GM19455 (cell line): Measurements from ENCODE around the gene MPPED1.

Experiments
- ATAC-seq: cut with Tn5 transposase; IDR thresholded peaks from one replicate; pipeline ENCODE4 v1.9.1; 2021; ENCODE audit not compliant: unreplicated experiment

MPPED1 gene

GRCh38 chr22:43392385-43392989 is 19.3 kb upstream of the MPPED1 start:
- ATAC-seq = no peak

DNA sequence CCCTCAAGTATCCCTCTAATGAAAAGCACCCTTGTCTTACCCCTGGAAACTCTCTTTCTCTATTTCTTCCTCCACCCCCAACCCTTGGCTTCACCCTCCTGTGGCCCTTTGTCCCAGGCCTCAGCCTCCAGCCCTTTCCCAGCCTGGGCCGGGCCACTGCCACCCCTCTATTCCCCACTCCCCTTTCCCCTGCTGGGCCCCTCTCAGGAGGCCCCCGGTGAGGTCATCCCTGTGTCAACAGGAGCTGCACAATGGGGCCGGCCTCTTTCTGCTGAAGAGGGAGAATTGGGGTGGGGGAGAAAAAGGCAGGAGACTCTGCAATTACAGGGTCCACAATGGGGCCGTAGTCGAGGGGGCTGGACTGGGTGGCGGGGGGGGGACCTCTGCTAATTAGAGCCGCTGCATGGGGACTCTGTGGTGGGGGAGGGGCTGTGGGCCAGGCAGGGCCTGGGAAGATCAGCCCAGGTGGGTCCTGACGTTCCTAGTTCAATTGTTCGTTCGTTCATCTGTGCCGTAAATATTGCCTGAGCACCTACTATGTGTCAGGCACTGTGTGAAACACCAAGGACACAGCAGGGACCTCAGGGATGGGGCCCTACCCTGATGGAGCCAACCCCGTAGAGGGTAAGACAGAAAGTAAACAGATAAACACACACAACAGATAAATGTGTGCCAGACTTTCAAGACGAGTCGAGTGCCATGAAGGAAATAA is 18.5 kb upstream of the MPPED1 start:
- ATAC-seq = no peak

DNA sequence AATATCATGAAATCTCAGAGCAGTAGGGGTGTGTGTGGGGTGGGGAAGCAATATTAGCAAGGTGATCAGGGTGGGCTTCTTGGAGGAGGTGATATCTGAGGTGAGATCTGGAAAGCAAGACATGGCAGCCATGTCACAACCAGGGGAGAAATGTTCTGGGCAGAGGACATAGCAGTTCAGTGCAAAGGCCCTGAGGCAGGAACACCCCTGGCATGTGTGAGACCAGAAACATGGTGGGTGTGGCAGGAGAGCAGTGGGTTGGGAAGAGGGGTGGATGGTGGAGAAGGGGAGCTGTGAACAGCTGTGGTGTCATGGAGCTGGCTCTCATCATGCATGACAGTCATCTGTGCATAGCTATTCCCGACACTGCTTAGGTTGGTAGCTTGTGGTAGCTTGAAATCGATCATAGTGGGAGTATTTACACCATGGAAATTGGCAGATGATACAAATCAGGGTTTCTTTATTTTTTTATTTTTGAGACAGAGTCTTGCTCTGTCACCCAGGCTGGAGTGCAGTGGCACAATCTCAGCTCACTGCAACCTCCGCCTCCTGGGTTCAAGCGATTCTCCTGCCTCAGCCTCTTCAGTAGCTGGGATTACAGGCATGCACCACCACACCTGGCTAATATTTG is 17.9 kb upstream of the MPPED1 start:
- no peak for ATAC-seq

DNA sequence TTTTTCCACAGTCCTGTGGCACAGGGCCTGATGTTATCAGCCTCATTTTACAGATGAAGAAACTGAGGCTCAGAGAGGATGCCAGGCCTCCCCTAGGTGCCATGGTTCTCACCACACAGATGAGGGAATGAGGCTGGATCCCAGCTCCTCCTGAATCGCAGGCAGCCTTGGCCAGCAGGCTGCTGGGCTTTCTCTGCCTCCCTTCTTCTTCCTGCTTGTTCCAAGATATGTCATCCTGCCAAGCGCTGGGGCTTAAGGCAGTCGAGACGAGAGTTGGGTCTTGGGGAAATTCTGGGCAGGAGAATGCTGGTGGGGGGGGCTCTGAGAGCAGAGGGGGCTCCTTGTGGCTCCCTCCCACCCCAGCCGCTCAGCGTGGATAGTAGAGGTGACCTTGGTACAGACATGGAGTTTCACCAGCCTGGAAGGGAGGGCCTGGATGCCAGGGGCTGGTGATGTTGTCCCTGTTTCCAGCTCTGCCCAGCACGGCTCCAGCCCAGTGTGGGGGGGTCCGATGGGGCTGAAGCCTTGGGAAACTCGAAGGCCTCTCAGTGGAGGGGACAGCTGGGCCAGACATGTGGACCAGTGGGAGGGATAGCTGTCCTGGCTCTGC is 16.6 kb upstream of the MPPED1 start:
- ATAC-seq = no peak

GRCh38 chr22:43396321-43396933 is 15.4 kb upstream of the MPPED1 start:
- ATAC-seq = no peak

DNA sequence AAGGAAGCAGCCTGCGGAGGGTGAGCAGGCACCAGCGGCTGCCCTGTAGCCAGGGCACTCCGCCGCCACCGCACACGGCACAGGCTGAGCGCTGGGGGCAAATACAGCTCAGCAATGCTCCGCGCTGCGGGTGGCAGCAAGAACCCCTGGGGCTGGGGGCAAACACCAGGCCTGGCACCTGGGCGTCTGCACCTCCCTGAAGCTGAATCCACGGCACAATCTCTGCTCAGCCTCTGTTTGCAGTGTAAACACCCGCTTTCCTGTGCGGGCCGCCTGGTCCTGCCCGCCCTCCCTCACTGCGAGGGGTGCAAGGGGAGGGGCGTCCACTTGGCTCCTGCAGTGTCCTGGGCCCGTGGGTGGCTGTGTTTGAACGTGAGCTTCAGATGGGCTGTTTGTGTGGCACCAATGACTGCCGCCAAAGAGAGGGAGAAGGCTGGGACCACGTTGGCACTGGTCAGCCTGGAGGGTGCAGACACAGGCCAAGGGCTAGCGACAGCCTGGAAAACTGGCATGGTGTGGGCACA is 14.8 kb upstream of the MPPED1 start:
- no peak for ATAC-seq

GRCh38 chr22:43397766-43398165 is 14.0 kb upstream of the MPPED1 start:
- ATAC-seq = no peak

GRCh38 chr22:43398246-43398645 is 13.6 kb upstream of the MPPED1 start:
- no peak for ATAC-seq

- ATAC-seq = no peak
Observed at GRCh38 chr22:43398910-43399309, 12.9 kb upstream of the MPPED1 start.

DNA sequence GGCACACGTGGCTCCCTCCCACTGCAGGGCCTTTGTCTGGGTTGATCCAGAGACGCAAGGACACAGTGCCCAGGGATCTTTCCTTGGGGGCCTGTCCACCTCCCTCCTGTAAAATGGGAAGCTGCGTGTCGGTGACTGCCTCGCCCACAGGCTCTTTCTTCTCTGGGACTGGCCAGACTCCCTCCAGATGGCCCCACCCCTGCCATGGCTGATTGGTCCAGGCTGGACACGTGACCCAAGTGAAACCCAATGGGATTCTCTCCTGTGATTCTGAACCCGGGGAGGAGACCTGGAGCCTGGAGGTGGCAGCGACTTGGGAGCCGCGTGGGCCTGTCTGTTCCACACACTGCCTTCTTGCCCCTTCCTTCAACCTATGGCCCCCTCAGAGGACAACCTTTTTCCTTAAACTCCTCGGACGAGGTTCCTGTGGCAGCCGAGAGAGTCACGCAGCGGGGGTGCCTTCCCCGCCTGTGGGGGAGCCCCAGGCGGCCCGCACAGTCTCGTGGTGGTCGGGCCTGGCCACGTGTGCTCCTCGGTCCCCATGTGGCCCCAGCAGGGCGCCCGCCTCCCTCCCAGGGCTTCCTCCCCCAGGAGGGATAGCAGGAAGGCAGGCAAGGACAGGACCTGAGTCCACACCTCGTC is 12.4 kb upstream of the MPPED1 start:
- no peak for ATAC-seq

- no peak for ATAC-seq
Observed at GRCh38 chr22:43399980-43400358, 11.8 kb upstream of the MPPED1 start.

GRCh38 chr22:43400449-43400848 is 11.4 kb upstream of the MPPED1 start:
- ATAC-seq = no peak

GRCh38 chr22:43401233-43401632 is 10.6 kb upstream of the MPPED1 start:
- ATAC-seq = no peak

- ATAC-seq = no peak
Observed at GRCh38 chr22:43401661-43402060, 10.2 kb upstream of the MPPED1 start.

GRCh38 chr22:43402128-43402527 is 9.7 kb upstream of the MPPED1 start:
- no peak for ATAC-seq

DNA sequence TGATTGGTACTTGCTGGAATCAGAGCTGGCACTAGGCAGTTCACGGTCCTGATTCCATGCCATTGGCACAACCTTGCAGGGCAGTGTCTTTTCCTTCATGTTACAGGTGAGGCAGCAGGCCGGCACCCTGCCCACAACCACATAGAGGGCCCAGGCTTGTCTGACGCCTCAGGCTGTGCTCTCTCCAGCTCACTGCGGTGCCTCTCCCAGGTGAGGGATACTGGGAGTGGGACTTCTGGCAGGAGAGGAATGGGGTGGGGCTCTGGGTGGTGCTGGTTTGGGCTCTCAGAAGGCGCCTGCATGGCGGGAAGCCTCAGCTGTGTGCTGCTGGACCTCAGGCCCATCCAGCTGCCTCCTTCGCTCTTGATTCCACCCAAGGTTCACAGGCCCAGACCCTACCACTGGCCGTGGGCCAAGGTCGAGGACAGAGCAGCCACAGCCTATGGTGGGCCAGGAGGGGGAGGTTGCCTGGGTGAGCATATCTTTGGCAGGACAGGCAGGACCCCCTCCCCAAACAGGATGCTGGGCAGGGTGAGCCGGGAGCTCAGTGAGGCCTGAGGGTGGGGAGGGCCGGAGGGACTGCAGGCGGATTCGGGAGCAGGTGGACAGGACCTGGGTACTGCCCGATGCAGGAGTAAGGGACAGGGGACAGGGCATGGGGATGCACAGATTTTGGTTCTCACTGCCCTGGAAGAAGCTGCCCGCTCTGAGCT is 7.0 kb upstream of the MPPED1 start:
- ATAC-seq = no peak

DNA sequence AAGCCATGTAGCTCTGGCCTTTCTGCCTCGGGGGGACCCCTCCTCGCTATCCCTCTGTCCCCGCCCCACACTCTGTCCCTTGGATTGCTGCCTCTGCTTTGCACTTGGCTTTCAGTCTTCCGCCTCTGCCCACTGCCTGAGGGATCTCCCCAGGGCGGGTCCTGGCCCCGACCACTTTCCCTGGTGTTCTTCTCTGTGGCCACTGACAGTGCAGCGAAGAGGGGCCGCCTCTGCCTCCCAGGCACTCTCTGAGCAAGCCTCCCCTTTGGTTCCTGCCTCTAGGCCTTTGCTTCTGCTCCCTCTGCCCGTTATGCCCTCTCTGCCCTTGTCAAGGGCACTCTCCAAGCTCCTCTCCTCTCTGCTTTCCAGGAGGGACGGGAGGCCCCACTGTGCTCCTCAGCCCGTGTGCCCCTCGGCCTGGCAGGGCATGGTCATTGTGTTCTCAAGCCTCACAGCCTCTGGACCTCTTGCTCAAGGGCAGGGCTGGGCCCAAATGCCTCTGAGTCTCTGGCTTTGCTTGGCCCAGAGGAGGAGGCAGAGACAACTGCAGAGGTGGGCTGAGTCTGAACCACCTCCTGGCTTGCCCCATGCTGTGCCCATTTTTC is 5.5 kb upstream of the MPPED1 start:
- no peak for ATAC-seq

- no peak for ATAC-seq
Observed at GRCh38 chr22:43407591-43407990, 4.2 kb upstream of the MPPED1 start.

- ATAC-seq = no peak
Observed at GRCh38 chr22:43408009-43408408, 3.8 kb upstream of the MPPED1 start.

DNA sequence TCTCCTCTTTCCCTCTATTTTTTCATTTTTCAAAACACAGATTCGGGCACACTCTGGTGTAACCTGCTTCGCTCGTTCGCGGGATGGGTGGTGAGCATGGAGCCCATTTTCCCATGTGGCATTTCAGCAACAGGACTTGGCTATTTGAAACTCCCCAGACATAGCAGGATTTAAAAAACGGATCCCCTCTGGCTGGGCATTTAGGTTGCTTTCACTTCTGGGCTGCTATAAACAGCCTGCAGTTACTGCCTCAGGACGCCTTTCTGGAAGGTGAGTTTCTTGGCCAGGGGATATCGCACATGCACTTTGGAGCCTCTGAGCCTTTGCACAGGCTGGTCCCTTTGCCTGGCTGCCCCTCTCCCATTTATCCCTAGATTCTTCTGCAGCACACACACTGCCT is 2.8 kb upstream of the MPPED1 start:
- ATAC-seq = no peak
